Tibial artery (tissue), 4 donors: ENCODE data around the gene RHOT1.
"Not testable (repeated sequence)": the region's sequence is repeated elsewhere in the genome, so short reads cannot be mapped to it uniquely, and the experiment has no call there.

Source experiments
- DNase-seq, 2 donors: peaks; one replicate each; pipeline ENCODE4 v3.0.0-alpha.2; 2019
- H3K27ac ChIP-seq, 2 donors: fragments of 200-600 bp; sonication (generic) in 1 of 2; 1 replicate in 1 of 2; 2 replicates in 1 of 2; pipeline ENCODE4 v1.5.1; 2018 to 2019; ENCODE audit warnings: mild to moderate bottlenecking in 1 of 2
- H3K27me3 ChIP-seq, 2 donors: fragments of 200-600 bp; sonication (generic) in 1 of 2; one replicate each; pipeline versions ENCODE4 v1.5.1 to v1.6.0; 2016 to 2019
- H3K36me3 ChIP-seq, 3 donors: fragments of 200-600 bp; sonication (generic) in 2 of 3; one replicate each; pipeline ENCODE4 v1.5.1; 2016 to 2019; ENCODE audit warnings: mild to moderate bottlenecking in 2 of 3
- H3K4me1 ChIP-seq, 4 donors: fragments of 200-600 bp; sonication (generic) in 2 of 4; 1 replicate in 3 of 4; 2 replicates in 1 of 4; pipeline ENCODE4 v1.5.1; 2016 to 2019
- H3K4me3 ChIP-seq, 2 donors: fragments of 200-600 bp; sonication (generic) in 1 of 2; 1 replicate in 1 of 2; 2 replicates in 1 of 2; pipeline ENCODE4 v1.5.1; 2018 to 2019; ENCODE audit warnings: mild to moderate bottlenecking in 2 of 2
- H3K9me3 ChIP-seq, 3 donors: fragments of 200-600 bp; sonication (generic) in 1 of 3; one replicate each; pipeline ENCODE4 v1.5.1; 2016 to 2019
- CTCF ChIP-seq, 2 experiments: fragments of 200-600 bp in 1 of 2; fragments of 450-650 bp in 1 of 2; IDR thresholded peaks; one replicate each; pipeline ENCODE4 v1.5.1; 2017 to 2019; ENCODE audit warnings: antibody characterized with exemption in 2 of 2, mild to moderate bottlenecking in 1 of 2, moderate library complexity in 1 of 2
- intact Hi-C: fragments of 100-400 bp; cut with DNase I; formaldehyde crosslinking; loops from one replicate; pipeline ENCODE4 v1.15.0; 2023; ENCODE audit warnings: low total_unique reads

Gene RHOT1

GRCh38 chr17:32142038-32142856, at the start of gene RHOT1:
RHOT1 (plus strand) TSS chr17:32142502; CDS start chr17:32142693, 191 bp downstream.
- intact Hi-C loops = no loop called here
- H3K4me1 ChIP-seq = peaks cover 0 to 31% (median 15%) of the 10 kb centered on the region in 4 donors
- H3K36me3 ChIP-seq = no peaks in the 10 kb centered on the region
- H3K4me3 ChIP-seq = peak within 1 kb of the TSS; percentile 81 to 100
- H3K27me3 ChIP-seq = no peaks in the 10 kb centered on the region
- H3K27ac ChIP-seq = peak within 1 kb of the TSS; percentile 92 to 93
- DNase-seq = peak; percentile 73 to 84
- H3K9me3 ChIP-seq = no peaks in the 10 kb centered on the region
- peak; percentile 55 to 71 for TF ChIP-seq CTCF (IDR thresholded peaks at IDR 0.05)

DNA sequence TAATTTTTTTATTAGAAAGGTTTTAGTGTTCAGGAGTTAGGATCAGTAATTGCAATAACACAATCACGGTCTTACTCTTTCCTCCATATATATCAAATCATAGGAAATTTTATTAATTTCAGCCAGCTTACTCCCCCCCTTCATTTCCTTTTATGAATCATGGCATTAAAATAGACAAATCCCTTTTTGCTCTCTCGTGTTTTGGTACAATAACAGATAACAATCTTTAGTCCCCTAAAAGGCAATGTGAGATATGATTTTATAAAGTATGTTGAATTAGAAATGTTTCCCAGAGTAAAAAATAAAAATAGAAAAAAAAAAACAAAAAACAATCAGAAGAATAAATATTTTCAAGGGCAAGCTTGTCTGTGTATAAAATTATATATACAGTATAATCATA, 42.6 kb upstream of the RHOT1 start:
- no peaks in the 10 kb centered on the region for H3K9me3 ChIP-seq
- intact Hi-C loops = no loop called here

GRCh38 chr17:32100323-32100722, 42.0 kb upstream of the RHOT1 start:
- H3K4me3 ChIP-seq, H3K9me3 ChIP-seq, H3K27ac ChIP-seq, H3K27me3 ChIP-seq, H3K4me1 ChIP-seq, H3K36me3 ChIP-seq, DNase-seq, intact Hi-C loops: not testable (repeated sequence)

More for the DNA sequence above, 42.6 kb upstream of the RHOT1 start:
- DNase-seq = no peak
- H3K36me3 ChIP-seq = no peaks in the 10 kb centered on the region
- no peak for TF ChIP-seq CTCF (IDR thresholded peaks at IDR 0.05)
- no peaks in the 10 kb centered on the region for H3K27me3 ChIP-seq
- no peaks in the 10 kb centered on the region for H3K4me1 ChIP-seq
- no peak overlapping the region for H3K27ac ChIP-seq
- no peak overlapping the region for H3K4me3 ChIP-seq

- Histone ChIP-seq H3K4me1 (no peaks in the 10 kb centered on the region), H3K27me3 (no peaks in the 10 kb centered on the region), H3K36me3 (no peaks in the 10 kb centered on the region), H3K27ac (no peak overlapping the region), H3K9me3 (no peaks in the 10 kb centered on the region), H3K4me3 (no peak overlapping the region)
- intact Hi-C loops = no loop called here
- TF ChIP-seq CTCF (IDR thresholded peaks at IDR 0.05) = no peak
- DNase-seq = no peak
Measured at GRCh38 chr17:32100971-32101631, 41.2 kb upstream of the RHOT1 start.

- H3K36me3 ChIP-seq = no peaks in the 10 kb centered on the region
- intact Hi-C loops = no loop called here
- DNase-seq = no peak
- no peak overlapping the region for H3K4me3 ChIP-seq
- H3K4me1 ChIP-seq = no peaks in the 10 kb centered on the region
- H3K27ac ChIP-seq = no peak overlapping the region
- H3K27me3 ChIP-seq = no peaks in the 10 kb centered on the region
- TF ChIP-seq CTCF (IDR thresholded peaks at IDR 0.05) = no peak
- H3K9me3 ChIP-seq = no peaks in the 10 kb centered on the region
Measured at GRCh38 chr17:32102172-32102571, 40.1 kb upstream of the RHOT1 start.

- H3K27me3 ChIP-seq = no peaks in the 10 kb centered on the region
- no peak for DNase-seq
- no peaks in the 10 kb centered on the region for H3K4me1 ChIP-seq
- H3K4me3 ChIP-seq = no peak overlapping the region
- no peaks in the 10 kb centered on the region for H3K9me3 ChIP-seq
- intact Hi-C loops = no loop called here
- no peaks in the 10 kb centered on the region for H3K36me3 ChIP-seq
- H3K27ac ChIP-seq = no peak overlapping the region
- TF ChIP-seq CTCF (IDR thresholded peaks at IDR 0.05) = no peak
Measured at GRCh38 chr17:32102646-32103186, 39.6 kb upstream of the RHOT1 start.
